H1 (cell line): ENCODE measurements around the gene CKS1B.

ENCODE experiments used
- JUND ChIP-seq: IDR thresholded peaks from 2 replicates; pipeline ENCODE4 v1.6.1; 2011; ENCODE audit warnings: mild to moderate bottlenecking, improper control_type of control experiment, low read length
- POLR2A ChIP-seq, 2 experiments: IDR thresholded peaks; 1 replicate in 1 of 2; 2 replicates in 1 of 2; pipeline ENCODE4 v1.6.1; 2011; ENCODE audit warnings: low read depth in 2 of 2, low read length in 2 of 2, mild to moderate bottlenecking in 2 of 2; ENCODE audit errors: control extremely low read depth in 1 of 2
- RFX5 ChIP-seq: IDR thresholded peaks from 2 replicates; pipeline ENCODE4 v1.6.1; 2011; ENCODE audit warnings: low read depth, low read length, improper control_type of control experiment, borderline replicate concordance
- SIN3A ChIP-seq, 2 experiments: IDR thresholded peaks in 1 of 2; conservative IDR thresholded peaks in 1 of 2; 2 replicates each; pipeline ENCODE4 v1.6.1; 2011 to 2012; ENCODE audit warnings: low read length in 2 of 2, improper control_type of control experiment in 1 of 2, low read depth in 1 of 2, mild to moderate bottlenecking in 1 of 2

DNA sequence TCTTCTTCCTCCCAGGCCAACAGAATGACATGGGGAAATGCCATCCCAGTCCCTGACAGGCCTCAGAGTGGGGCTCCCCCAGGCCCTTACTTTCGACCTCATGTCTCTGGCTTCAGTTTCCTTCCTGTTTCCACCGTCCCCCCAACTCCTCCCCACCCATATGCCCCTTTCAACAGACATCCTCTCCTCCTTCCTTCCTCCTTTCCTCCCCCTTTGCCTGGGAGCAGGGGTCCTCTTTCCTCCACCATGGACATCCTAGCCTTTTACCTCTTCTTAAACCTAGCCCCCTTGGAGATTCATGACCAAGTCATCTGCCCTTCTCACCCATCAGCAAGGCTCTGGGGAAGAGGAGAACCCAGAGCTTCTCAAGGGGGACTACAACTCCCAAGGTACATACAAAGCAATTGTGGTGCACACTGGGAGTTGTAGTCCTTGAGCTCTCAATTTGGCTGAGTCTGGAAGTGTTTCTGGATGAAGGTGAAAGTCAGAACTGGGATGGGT is 32.2 kb downstream of the CKS1B start:
- TF ChIP-seq JUND = no peak
- TF ChIP-seq SIN3A (conservative IDR thresholded peaks at IDR 0.05 in 1 of 2, IDR thresholded peaks at IDR 0.05 in 1 of 2; ENCODE audit: low read depth in 1 of 2, low read length in 2 of 2) = no peak
- no peak for TF ChIP-seq RFX5
- no peak for TF ChIP-seq POLR2A (IDR thresholded peaks at IDR 0.05; ENCODE audit: control extremely low read depth in 1 of 2, low read depth in 2 of 2, low read length in 2 of 2)
